Astrocyte of the spinal cord (primary cell): ENCODE results near the gene TMEM39A.

Experiments
- DNase-seq: peaks from one replicate; pipeline ENCODE4 v3.0.0; 2011; ENCODE audit warnings: low read depth, low spot score
- H3K4me3 ChIP-seq: 2 replicates; pipeline ENCODE4 v1.5.1; 2011; ENCODE audit warnings: low read depth, mild to moderate bottlenecking, low read length, moderate library complexity
- in situ Hi-C: cut with HindIII; loops from 2 replicates; pipeline ENCODE4 v1.10.0; 2017; ENCODE audit warnings: low sequenced_read_pairs
- TF ChIP-seq, protein P1 (sequence below): IDR thresholded peaks from 2 replicates; pipeline ENCODE4 v1.5.1; 2012; ENCODE audit warnings: low read depth, mild to moderate bottlenecking, low read length, inconsistent platforms

TMEM39A gene, protein sequence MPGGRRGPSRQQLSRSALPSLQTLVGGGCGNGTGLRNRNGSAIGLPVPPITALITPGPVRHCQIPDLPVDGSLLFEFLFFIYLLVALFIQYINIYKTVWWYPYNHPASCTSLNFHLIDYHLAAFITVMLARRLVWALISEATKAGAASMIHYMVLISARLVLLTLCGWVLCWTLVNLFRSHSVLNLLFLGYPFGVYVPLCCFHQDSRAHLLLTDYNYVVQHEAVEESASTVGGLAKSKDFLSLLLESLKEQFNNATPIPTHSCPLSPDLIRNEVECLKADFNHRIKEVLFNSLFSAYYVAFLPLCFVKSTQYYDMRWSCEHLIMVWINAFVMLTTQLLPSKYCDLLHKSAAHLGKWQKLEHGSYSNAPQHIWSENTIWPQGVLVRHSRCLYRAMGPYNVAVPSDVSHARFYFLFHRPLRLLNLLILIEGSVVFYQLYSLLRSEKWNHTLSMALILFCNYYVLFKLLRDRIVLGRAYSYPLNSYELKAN

DNA sequence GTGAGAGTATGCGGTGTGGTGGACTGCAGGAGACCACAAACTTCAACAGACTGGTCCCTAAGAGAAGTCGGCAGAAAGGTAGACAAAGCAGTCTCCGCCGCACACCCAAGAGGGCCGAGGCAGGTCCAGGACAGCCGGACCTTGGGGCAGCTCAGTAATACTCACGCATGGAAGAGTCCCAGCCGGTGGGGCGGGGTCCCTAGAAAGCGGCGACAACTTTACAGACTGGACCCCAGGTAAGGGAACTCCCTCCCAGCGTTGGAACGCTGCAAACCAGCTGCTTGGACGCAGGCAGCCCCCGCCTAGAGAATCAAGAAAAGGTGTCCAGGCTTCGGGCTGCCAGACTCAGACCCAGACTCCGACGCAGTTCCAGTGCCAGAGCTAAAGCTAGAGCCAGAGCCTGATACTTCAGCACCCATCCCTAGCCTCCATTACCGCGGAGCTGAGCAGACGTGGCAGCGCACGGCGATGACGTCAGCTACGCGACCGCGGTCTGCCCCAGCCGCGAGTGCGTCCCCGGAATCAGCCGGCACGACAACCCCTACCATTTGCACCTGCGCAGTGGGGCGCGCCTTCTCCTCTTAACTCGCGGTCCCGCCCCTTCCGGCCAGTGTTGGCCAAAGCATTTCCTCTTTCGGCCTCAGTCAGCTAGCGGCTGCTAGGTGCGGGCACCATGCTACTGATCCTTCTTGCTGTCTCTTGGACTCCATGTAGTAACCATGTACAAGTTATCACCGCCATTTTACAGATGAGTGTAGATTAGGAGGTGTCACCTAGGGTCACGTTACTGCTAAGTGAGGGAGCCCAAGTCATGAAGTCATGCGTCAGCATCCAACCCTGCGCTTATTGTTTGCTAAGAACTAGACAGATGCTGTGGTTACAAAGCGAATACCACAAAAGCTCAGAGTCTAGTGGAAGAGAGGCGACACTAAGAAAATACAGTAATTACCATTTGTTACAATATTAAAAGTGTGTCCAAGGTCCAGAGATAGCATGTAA is at the start of gene TMEM39A:
Gene TMEM39A (minus strand): TSS at position 445 of the 999 bp plus-strand sequence. CDS start 1,541 bp downstream, outside the sequence.
- TF ChIP-seq, protein P1, sequence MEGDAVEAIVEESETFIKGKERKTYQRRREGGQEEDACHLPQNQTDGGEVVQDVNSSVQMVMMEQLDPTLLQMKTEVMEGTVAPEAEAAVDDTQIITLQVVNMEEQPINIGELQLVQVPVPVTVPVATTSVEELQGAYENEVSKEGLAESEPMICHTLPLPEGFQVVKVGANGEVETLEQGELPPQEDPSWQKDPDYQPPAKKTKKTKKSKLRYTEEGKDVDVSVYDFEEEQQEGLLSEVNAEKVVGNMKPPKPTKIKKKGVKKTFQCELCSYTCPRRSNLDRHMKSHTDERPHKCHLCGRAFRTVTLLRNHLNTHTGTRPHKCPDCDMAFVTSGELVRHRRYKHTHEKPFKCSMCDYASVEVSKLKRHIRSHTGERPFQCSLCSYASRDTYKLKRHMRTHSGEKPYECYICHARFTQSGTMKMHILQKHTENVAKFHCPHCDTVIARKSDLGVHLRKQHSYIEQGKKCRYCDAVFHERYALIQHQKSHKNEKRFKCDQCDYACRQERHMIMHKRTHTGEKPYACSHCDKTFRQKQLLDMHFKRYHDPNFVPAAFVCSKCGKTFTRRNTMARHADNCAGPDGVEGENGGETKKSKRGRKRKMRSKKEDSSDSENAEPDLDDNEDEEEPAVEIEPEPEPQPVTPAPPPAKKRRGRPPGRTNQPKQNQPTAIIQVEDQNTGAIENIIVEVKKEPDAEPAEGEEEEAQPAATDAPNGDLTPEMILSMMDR = no peak
- peak within 1 kb of the TSS; percentile 99 for H3K4me3 ChIP-seq
- peak; percentile 99 for DNase-seq
- in situ Hi-C loops = no loop called here

DNA sequence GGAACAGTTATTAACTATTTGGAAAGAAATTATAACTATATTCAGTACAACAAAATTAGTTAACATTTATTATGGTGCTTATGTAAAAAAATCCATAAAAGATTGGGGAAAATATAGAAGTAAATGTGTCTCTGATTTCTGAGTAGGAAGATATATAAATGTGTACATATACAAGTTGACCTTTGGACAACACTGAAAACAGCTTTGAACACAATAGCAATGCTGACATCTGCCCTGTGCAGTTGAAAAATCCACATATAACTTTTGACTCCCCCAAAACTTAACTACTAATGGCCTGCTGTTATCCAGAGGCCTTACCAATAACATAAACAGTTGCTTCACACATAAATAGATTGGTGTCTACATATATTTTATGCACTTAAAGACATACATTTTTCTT is 47.3 kb upstream of the TMEM39A start:
- TF ChIP-seq, protein P1 = no peak
- no peak overlapping the region for H3K4me3 ChIP-seq
- in situ Hi-C loops = no loop called here
- no peak for DNase-seq

DNA sequence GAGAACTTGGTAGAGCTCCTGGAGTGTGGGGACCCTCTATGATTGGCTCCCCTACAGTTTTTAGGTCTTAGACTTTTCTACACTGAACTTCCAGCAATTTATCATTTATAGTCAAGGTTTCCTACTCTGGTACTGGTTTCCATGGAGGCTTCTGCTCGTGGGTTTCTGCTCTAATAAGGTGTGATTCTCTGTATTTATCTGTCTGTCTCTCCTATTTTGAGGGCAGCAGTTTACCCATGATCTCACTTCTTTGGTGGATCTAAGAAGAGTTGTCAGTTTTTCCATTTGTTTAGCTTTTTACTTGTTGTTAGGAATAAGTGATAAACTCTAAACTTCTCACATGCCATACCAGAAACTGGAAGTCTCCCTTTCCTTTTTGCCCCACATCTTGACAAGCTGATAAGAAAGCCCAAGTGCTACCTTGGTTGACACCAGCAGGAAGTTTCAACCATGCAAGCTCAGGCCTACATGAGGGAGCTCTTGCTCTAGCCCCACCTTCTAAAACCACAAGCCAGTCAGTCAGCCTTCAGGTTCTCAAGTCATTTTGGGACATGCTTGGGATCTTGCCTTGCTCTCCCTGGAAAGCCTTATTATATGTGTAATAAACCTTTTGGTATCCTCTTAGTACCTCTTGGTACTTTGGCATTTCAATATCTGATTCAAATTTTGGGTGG is 44.9 kb upstream of the TMEM39A start:
- H3K4me3 ChIP-seq = no peak overlapping the region
- DNase-seq = no peak
- TF ChIP-seq, protein P1 = no peak
- in situ Hi-C loops = no loop called here

DNA sequence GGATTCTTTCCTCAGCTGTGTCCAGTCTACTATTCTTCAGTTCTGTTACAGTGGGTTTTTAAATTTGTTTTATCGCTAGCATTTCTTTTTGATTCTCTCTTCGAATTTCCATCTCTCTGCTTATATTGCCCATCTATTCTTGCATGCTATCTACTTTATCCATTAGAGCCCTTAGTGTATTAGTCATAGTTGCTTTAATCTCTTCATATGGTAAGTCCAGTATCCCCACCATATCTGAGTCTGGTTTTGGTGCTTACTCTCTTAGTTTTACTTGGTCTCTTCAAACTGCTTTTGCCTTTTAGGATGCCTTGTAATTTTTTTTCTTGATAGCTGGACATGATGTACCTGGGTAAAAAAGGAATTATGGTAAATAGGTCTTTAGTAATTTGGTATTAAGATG is 44.0 kb upstream of the TMEM39A start:
- in situ Hi-C loops = no loop called here
- no peak overlapping the region for H3K4me3 ChIP-seq
- TF ChIP-seq, protein P1 = no peak
- no peak for DNase-seq

DNA sequence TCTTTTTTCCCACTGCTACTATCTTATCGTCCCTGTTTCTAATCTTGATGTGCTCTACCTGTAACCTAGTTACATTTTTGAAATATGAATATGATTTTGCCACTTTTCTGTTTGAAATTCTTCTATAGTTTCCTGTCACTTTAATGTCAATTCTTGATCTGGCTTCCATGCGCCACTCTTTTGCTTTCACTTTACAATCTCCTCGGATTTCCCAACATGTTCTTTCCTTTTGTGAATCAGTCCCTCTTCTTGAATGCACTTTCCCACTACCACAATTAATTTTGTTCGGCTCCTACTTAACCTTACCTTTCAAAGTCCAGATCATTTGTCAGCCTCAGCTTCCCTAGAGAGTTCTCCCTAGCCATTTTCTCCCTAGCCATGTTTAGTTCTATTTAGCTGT is 43.2 kb upstream of the TMEM39A start:
- in situ Hi-C loops = no loop called here
- H3K4me3 ChIP-seq = no peak overlapping the region
- TF ChIP-seq, protein P1 = no peak
- no peak for DNase-seq

DNA sequence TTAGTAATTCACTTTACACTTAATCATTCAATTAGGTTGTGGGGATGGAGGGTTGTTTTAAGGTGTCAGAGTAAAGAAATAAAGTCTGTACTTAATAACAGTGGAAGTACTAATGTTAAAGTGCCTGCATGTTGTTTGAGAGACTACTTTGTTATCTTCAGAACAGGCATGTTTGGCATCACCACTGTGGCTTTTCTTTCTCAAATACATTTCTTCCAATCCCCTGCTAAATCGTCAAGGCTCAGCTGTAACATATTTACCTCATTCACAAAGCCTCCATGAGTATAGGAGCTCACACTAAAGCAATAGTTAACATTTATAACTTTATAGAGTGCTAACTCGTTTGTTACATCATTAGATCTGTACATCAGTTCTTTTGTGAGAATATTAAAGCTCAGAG is 37.5 kb upstream of the TMEM39A start:
- in situ Hi-C loops = no loop called here
- H3K4me3 ChIP-seq = no peak overlapping the region
- no peak for DNase-seq
- TF ChIP-seq, protein P1 = no peak
